Smooth muscle cell (in vitro differentiated cells): ENCODE results near the gene OSM. TPM values are rescaled to one million over a fixed set of nuclear protein-coding genes. Genes with fewer than 3 reads are reported as not detected.

ENCODE experiments used
- DNase-seq: peaks from one replicate; lab custom pipeline; 2025; ENCODE audit not compliant: unreplicated experiment; lab: John Stamatoyannopoulos, UW
- H2AFZ ChIP-seq: fragments of 200-600 bp; sonication (generic); 2 replicates; pipeline ENCODE4 v1.6.0; 2016; ENCODE audit warnings: antibody characterized with exemption, low read depth, mild to moderate bottlenecking
- H3F3A ChIP-seq: fragments of 200-600 bp; sonication (generic); 2 replicates; pipeline ENCODE4 v1.6.0; 2017; ENCODE audit warnings: antibody characterized with exemption, low read depth
- H3K27ac ChIP-seq: fragments of 200-600 bp; sonication (generic); 2 replicates; pipeline ENCODE4 v1.5.1; 2016; ENCODE audit warnings: low read depth, mild to moderate bottlenecking
- H3K27me3 ChIP-seq: fragments of 200-600 bp; sonication (generic); 2 replicates; pipeline ENCODE4 v1.6.1; 2016; ENCODE audit warnings: low read depth, mild to moderate bottlenecking
- H3K36me3 ChIP-seq: fragments of 200-600 bp; sonication (generic); 2 replicates; pipeline ENCODE4 v1.5.1; 2016; ENCODE audit warnings: low read depth
- H3K4me1 ChIP-seq: fragments of 200-600 bp; sonication (generic); 2 replicates; pipeline ENCODE4 v1.5.1; 2016; ENCODE audit warnings: low read depth
- H3K4me2 ChIP-seq: fragments of 200-600 bp; sonication (generic); 2 replicates; pipeline ENCODE4 v1.6.0; 2016; ENCODE audit warnings: mild to moderate bottlenecking
- H3K4me3 ChIP-seq: fragments of 200-600 bp; sonication (generic); 2 replicates; pipeline ENCODE4 v1.5.1; 2016; ENCODE audit warnings: mild to moderate bottlenecking
- H3K79me2 ChIP-seq: fragments of 200-600 bp; sonication (generic); 2 replicates; pipeline ENCODE4 v1.6.0; 2016; ENCODE audit warnings: low read depth, mild to moderate bottlenecking
- H3K9ac ChIP-seq: fragments of 200-600 bp; sonication (generic); 2 replicates; pipeline ENCODE4 v1.6.0; 2016; ENCODE audit warnings: low read depth
- H3K9me3 ChIP-seq: fragments of 200-600 bp; sonication (generic); replicated peaks from 2 replicates; pipeline ENCODE4 v1.5.1; 2016; ENCODE audit warnings: low read depth
- H4K20me1 ChIP-seq: fragments of 200-600 bp; sonication (generic); 2 replicates; pipeline ENCODE4 v1.6.0; 2016; ENCODE audit warnings: low read depth
- CTCF ChIP-seq: fragments of 200-600 bp; sonication (generic); IDR thresholded peaks from 2 replicates; pipeline ENCODE4 v1.5.1; 2017; ENCODE audit warnings: borderline replicate concordance, mild to moderate bottlenecking, antibody characterized with exemption; ENCODE audit not compliant: insufficient read depth, poor library complexity, severe bottlenecking
- WGBS: methylation state at CpG from one replicate; pipeline ENCODE4 v1.1.7; 2016; ENCODE audit warnings: low lambda C conversion rate; 5-methylcytosine and 5-hydroxymethylcytosine counted together
- polyA plus RNA-seq: library from polyadenylated mRNA; unstranded; fragments of >200 nt; fragmentation: Nextera tagmentation; extraction: Ambion mirVana; gene quantifications from 2 replicates; pipeline ENCODE4 v1.2.1, GENCODE V29; 2016
- total RNA-seq: library from RNA; depleted of rRNA; stranded (reverse); fragments of >200 nt; gene quantifications from 2 replicates; pipeline ENCODE4 v1.2.3, GENCODE V29; 2014

The OSM gene
- total and polyA plus RNA-seq, 2 experiments from 2014 or later = 0.14 to 0.27 TPM

GRCh38 chr22:30268331-30268730 is 1.7 kb upstream of the OSM start:
- H3F3A ChIP-seq = no peaks in the 10 kb centered on the region
- H2AFZ ChIP-seq = no peak overlapping the region
- H3K4me3 ChIP-seq = no peak overlapping the region
- H3K4me2 ChIP-seq = no peak overlapping the region
- no peaks in the 10 kb centered on the region for H3K36me3 ChIP-seq
- DNase-seq = no peak
- no peaks in the 10 kb centered on the region for H3K27me3 ChIP-seq
- no peak overlapping the region for H3K27ac ChIP-seq
- no peaks in the 10 kb centered on the region for H3K9me3 ChIP-seq
- H3K4me1 ChIP-seq = no peaks in the 10 kb centered on the region
- 98% methylated on average over 8 of the region's 8 CpGs for WGBS
- no peak overlapping the region for H3K9ac ChIP-seq
- no peak for TF ChIP-seq CTCF
- H4K20me1 ChIP-seq = no peaks in the 10 kb centered on the region
- H3K79me2 ChIP-seq = no peaks in the 10 kb centered on the region

GRCh38 chr22:30267382-30268302 is 991 bp upstream of the OSM start:
- Histone ChIP-seq H3K4me3 (no peak overlapping the region), H3K36me3 (no peaks in the 10 kb centered on the region), H3K4me2 (no peak overlapping the region), H3K79me2 (no peaks in the 10 kb centered on the region), H3K4me1 (no peaks in the 10 kb centered on the region), H4K20me1 (no peaks in the 10 kb centered on the region), H3K9ac (no peak overlapping the region), H3K27ac (no peak overlapping the region), H2AFZ (no peak overlapping the region), H3F3A (no peaks in the 10 kb centered on the region), H3K27me3 (no peaks in the 10 kb centered on the region), H3K9me3 (no peaks in the 10 kb centered on the region)
- WGBS = 92% methylated on average over 14 of the region's 14 CpGs
- no peak for DNase-seq
- no peak for TF ChIP-seq CTCF

GRCh38 chr22:30265823-30266444 is 717 bp downstream of the OSM start:
- H3K4me1 ChIP-seq = no peaks in the 10 kb centered on the region
- no peaks in the 10 kb centered on the region for H4K20me1 ChIP-seq
- no peak overlapping the region for H3K27ac ChIP-seq
- H3K79me2 ChIP-seq = no peaks in the 10 kb centered on the region
- no peaks in the 10 kb centered on the region for H3K9me3 ChIP-seq
- no peak overlapping the region for H2AFZ ChIP-seq
- no peak for TF ChIP-seq CTCF
- no peak overlapping the region for H3K4me2 ChIP-seq
- no peaks in the 10 kb centered on the region for H3K36me3 ChIP-seq
- no peak overlapping the region for H3K9ac ChIP-seq
- no peak overlapping the region for H3K4me3 ChIP-seq
- no peaks in the 10 kb centered on the region for H3K27me3 ChIP-seq
- no peaks in the 10 kb centered on the region for H3F3A ChIP-seq
- WGBS = 85% methylated on average over 24 of the region's 24 CpGs
- DNase-seq = no peak
